HepG2 (cell line): ENCODE data around the gene NAA38. TPM values are rescaled to one million over a fixed set of nuclear protein-coding genes. Genes with fewer than 3 reads are reported as not detected.

ENCODE experiments used
- EHMT2 ChIP-seq: fragments of 200-600 bp; sonication (generic); IDR thresholded peaks from 2 replicates; pipeline ENCODE4 v1.7.0; 2017; ENCODE audit warnings: antibody characterized with exemption, low read depth, low read length, borderline replicate concordance
- GATAD2A ChIP-seq: IDR thresholded peaks from 2 replicates; pipeline ENCODE4 v1.6.1; 2016
- GZF1 ChIP-seq: sonication (generic); formaldehyde crosslinking; IDR thresholded peaks from 2 replicates; pipeline ENCODE4 v1.5.1; 2020; ENCODE audit warnings: mild to moderate bottlenecking, missing genetic modification reagents
- ISL2 ChIP-seq: sonication (generic); formaldehyde crosslinking; IDR thresholded peaks from 2 replicates; pipeline ENCODE4 v1.5.0; 2020; ENCODE audit warnings: missing genetic modification reagents
- KLF11 ChIP-seq: IDR thresholded peaks from 2 replicates; pipeline ENCODE4 v1.6.1; 2016; ENCODE audit warnings: missing compliant biosample characterization
- KLF6 ChIP-seq: IDR thresholded peaks from 2 replicates; pipeline ENCODE4 v1.8.0; 2016; ENCODE audit warnings: missing biosample characterization, missing genetic modification reagents
- SNAI1 ChIP-seq: sonication (generic); formaldehyde crosslinking; IDR thresholded peaks from 2 replicates; pipeline ENCODE4 v1.5.0; 2020; ENCODE audit warnings: mild to moderate bottlenecking, missing genetic modification reagents, borderline replicate concordance
- ZFYVE20 ChIP-seq: sonication (generic); formaldehyde crosslinking; IDR thresholded peaks from 2 replicates; pipeline ENCODE4 v1.8.0; 2023; ENCODE audit warnings: low read depth, mild to moderate bottlenecking, moderate library complexity, missing genetic modification reagents, borderline replicate concordance
- ZNF138 ChIP-seq: sonication (generic); formaldehyde crosslinking; IDR thresholded peaks from 2 replicates; pipeline ENCODE4 v1.5.0; 2020; ENCODE audit warnings: mild to moderate bottlenecking, low read depth, missing genetic modification reagents
- ZNF263 ChIP-seq: sonication (generic); formaldehyde crosslinking; IDR thresholded peaks from 2 replicates; pipeline ENCODE4 v1.4.0; 2020; ENCODE audit warnings: missing genetic modification reagents
- ZNF343 ChIP-seq: sonication (generic); formaldehyde crosslinking; IDR thresholded peaks from 2 replicates; pipeline ENCODE4 v1.4.0; 2020; ENCODE audit warnings: mild to moderate bottlenecking, missing genetic modification reagents
- ZNF44 ChIP-seq: sonication (generic); formaldehyde crosslinking; IDR thresholded peaks from 2 replicates; pipeline ENCODE4 v1.5.1; 2020; ENCODE audit warnings: mild to moderate bottlenecking, missing genetic modification reagents
- ZNF484 ChIP-seq: sonication (generic); formaldehyde crosslinking; IDR thresholded peaks from 2 replicates; pipeline ENCODE4 v1.5.1; 2020; ENCODE audit warnings: mild to moderate bottlenecking, low read depth, missing genetic modification reagents, borderline replicate concordance
- ZNF530 ChIP-seq: sonication (generic); formaldehyde crosslinking; IDR thresholded peaks from 2 replicates; pipeline ENCODE4 v1.5.0; 2020; ENCODE audit warnings: low read depth, mild to moderate bottlenecking, missing genetic modification reagents
- ZNF570 ChIP-seq: sonication (generic); formaldehyde crosslinking; IDR thresholded peaks from 2 replicates; pipeline ENCODE4 v1.4.0; 2020; ENCODE audit warnings: mild to moderate bottlenecking, missing genetic modification reagents, borderline replicate concordance
- ZNF703 ChIP-seq: sonication (generic); formaldehyde crosslinking; IDR thresholded peaks from 2 replicates; pipeline ENCODE4 v1.5.1; 2020; ENCODE audit warnings: missing genetic modification reagents, mild to moderate bottlenecking, moderate library complexity, borderline replicate concordance
- ZNF772 ChIP-seq: sonication (generic); formaldehyde crosslinking; IDR thresholded peaks from 2 replicates; pipeline ENCODE4 v1.5.0; 2020; ENCODE audit warnings: mild to moderate bottlenecking, missing genetic modification reagents
- ZNF850 ChIP-seq: sonication (generic); formaldehyde crosslinking; conservative IDR thresholded peaks from 2 replicates; pipeline ENCODE4 v1.9.0; 2021; ENCODE audit warnings: mild to moderate bottlenecking, missing genetic modification reagents
- ZSCAN9 ChIP-seq: IDR thresholded peaks from 2 replicates; pipeline ENCODE4 v1.6.1; 2016; ENCODE audit warnings: borderline replicate concordance
- polyA plus RNA-seq, 8 experiments: library from polyadenylated mRNA; depleted of rRNA in 3 of 8; stranded (reverse) in 7 of 8; unstranded in 1 of 8; fragments of >200 nt; fragmentation: Illumina TruSeq in 4 of 8; extraction: Trizol in 4 of 8; gene quantifications; 2 replicates each; pipeline versions ENCODE4 v1.2.1 to v1.2.3, GENCODE V29; 2011 to 2016; ENCODE audit warnings: low read depth in 4 of 8, missing spikeins in 1 of 8, mixed read lengths in 1 of 8; ENCODE audit not compliant: insufficient read depth in 1 of 8
- total RNA-seq, 5 experiments: library from RNA; depleted of rRNA; stranded (reverse); fragments of >200 nt; fragmentation: Illumina TruSeq; extraction: Trizol; gene quantifications; 2 replicates each; pipeline ENCODE4 v1.2.3, GENCODE V29; 2016; ENCODE audit warnings: low read depth in 1 of 5
- TF ChIP-seq, protein P1 (sequence below), 2 experiments: IDR thresholded peaks; 2 replicates each; pipeline ENCODE4 v1.6.1; 2011 to 2012; ENCODE audit warnings: low read length in 2 of 2, borderline replicate concordance in 1 of 2, low read depth in 1 of 2, mild to moderate bottlenecking in 1 of 2, moderate library complexity in 1 of 2
- TF ChIP-seq, protein P2 (sequence below): sonication (generic); formaldehyde crosslinking; IDR thresholded peaks from 2 replicates; pipeline ENCODE4 v1.8.1; 2023; ENCODE audit warnings: mild to moderate bottlenecking, inconsistent platforms, moderate library complexity, missing genetic modification reagents, borderline replicate concordance
- TF ChIP-seq, protein P3 (sequence below): IDR thresholded peaks from 2 replicates; pipeline ENCODE4 v1.6.1; 2016
- TF ChIP-seq, protein P4 (sequence below): sonication (generic); formaldehyde crosslinking; IDR thresholded peaks from 2 replicates; pipeline ENCODE4 v1.4.0; 2020; ENCODE audit warnings: low read depth, mild to moderate bottlenecking, missing genetic modification reagents

The NAA38 gene
- total and polyA plus RNA-seq, 2 of the 13 experiments (the other 11 are each of a cell fraction or from before 2014, with no cell fraction given) = 46.9 to 91.6 TPM

DNA sequence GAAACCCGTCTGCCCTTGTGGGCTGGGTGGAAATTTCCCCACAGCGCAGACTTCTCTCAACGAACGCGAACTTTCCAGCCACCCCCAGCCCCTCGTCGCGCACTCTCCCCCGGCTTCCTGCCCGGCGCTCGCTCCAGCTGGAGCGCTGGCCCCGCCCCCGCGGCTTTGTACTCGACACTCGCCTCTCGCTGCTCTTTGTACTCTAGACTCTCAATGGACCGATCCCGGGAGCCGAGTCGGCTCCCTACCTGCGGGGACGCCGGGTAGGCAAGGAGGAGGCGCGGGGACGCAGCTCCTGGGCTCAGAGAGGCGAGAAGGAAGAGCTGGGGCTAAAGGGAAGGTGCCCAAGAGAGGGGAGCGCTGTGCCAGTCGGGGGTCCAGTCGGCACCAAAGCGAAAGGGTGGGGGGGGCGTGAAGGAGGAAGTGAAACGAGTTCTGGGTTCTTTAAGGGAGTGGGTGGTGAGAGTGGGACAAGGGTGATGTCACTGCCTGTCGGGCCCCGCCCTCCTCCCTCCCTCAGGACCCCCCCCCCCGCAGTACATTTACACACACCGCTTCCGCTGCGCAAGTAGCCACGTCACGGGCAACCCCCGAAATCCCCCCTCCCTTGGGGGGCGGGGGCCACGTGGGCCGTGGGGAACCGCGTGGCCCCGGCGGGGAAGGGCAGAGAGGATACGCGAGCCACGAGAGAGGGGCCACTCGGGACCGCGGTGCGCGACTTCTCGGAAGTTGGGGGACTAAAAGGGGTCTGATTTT is 13.6 kb downstream of the NAA38 start (continued):
- TF ChIP-seq, protein P1, sequence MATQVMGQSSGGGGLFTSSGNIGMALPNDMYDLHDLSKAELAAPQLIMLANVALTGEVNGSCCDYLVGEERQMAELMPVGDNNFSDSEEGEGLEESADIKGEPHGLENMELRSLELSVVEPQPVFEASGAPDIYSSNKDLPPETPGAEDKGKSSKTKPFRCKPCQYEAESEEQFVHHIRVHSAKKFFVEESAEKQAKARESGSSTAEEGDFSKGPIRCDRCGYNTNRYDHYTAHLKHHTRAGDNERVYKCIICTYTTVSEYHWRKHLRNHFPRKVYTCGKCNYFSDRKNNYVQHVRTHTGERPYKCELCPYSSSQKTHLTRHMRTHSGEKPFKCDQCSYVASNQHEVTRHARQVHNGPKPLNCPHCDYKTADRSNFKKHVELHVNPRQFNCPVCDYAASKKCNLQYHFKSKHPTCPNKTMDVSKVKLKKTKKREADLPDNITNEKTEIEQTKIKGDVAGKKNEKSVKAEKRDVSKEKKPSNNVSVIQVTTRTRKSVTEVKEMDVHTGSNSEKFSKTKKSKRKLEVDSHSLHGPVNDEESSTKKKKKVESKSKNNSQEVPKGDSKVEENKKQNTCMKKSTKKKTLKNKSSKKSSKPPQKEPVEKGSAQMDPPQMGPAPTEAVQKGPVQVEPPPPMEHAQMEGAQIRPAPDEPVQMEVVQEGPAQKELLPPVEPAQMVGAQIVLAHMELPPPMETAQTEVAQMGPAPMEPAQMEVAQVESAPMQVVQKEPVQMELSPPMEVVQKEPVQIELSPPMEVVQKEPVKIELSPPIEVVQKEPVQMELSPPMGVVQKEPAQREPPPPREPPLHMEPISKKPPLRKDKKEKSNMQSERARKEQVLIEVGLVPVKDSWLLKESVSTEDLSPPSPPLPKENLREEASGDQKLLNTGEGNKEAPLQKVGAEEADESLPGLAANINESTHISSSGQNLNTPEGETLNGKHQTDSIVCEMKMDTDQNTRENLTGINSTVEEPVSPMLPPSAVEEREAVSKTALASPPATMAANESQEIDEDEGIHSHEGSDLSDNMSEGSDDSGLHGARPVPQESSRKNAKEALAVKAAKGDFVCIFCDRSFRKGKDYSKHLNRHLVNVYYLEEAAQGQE (IDR thresholded peaks at IDR 0.05; ENCODE audit: borderline replicate concordance in 1 of 2, low read depth in 1 of 2, low read length in 2 of 2) = 0 out of 4 replicates have a peak, but pooled peaks of 1 of the 2 experiments have one; percentile 16
- TF ChIP-seq ISL2 (CRISPR knock-in tag) (no peak; the same call in 1 of the 2 replicates), ZNF138 (CRISPR knock-in tag) (no peak), ZNF530 (CRISPR knock-in tag) (no peak), ZNF263 (no peak; the same call in 1 of the 2 replicates), ZNF772 (CRISPR knock-in tag) (no peak; the same call in 1 of the 2 replicates), GATAD2A (CRISPR knock-in tag) (no peak), KLF11 (CRISPR knock-in tag) (no peak), ZNF484 (CRISPR knock-in tag) (no peak), ZNF570 (CRISPR knock-in tag) (no peak), ZNF850 (no peak), ZNF44 (CRISPR knock-in tag) (no peak), SNAI1 (CRISPR knock-in tag) (no peak), ZSCAN9 (CRISPR knock-in tag) (no peak), KLF6 (CRISPR knock-in tag) (no peak), EHMT2 (no peak), ZNF343 (0 out of 2 replicates have a peak, but pooled peaks have one; percentile 32), GZF1 (CRISPR knock-in tag) (no peak), ZFYVE20 (CRISPR knock-in tag) (no peak), ZNF703 (no peak)
- TF ChIP-seq, protein P2, sequence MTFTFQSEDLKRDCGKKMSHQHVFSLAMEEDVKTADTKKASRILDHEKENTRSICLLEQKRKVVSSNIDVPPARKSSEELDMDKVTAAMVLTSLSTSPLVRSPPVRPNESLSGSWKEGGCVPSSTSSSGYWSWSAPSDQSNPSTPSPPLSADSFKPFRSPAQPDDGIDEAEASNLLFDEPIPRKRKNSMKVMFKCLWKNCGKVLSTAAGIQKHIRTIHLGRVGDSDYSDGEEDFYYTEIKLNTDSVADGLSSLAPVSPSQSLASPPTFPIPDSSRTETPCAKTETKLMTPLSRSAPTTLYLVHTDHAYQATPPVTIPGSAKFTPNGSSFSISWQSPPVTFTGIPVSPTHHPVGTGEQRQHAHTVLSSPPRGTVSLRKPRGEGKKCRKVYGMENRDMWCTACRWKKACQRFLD (CRISPR knock-in tag) = no peak
- TF ChIP-seq, protein P3, sequence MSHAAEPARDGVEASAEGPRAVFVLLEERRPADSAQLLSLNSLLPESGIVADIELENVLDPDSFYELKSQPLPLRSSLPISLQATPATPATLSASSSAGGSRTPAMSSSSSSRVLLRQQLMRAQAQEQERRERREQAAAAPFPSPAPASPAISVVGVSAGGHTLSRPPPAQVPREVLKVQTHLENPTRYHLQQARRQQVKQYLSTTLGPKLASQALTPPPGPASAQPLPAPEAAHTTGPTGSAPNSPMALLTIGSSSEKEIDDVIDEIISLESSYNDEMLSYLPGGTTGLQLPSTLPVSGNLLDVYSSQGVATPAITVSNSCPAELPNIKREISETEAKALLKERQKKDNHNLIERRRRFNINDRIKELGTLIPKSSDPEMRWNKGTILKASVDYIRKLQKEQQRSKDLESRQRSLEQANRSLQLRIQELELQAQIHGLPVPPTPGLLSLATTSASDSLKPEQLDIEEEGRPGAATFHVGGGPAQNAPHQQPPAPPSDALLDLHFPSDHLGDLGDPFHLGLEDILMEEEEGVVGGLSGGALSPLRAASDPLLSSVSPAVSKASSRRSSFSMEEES = no peak
- TF ChIP-seq, protein P4, sequence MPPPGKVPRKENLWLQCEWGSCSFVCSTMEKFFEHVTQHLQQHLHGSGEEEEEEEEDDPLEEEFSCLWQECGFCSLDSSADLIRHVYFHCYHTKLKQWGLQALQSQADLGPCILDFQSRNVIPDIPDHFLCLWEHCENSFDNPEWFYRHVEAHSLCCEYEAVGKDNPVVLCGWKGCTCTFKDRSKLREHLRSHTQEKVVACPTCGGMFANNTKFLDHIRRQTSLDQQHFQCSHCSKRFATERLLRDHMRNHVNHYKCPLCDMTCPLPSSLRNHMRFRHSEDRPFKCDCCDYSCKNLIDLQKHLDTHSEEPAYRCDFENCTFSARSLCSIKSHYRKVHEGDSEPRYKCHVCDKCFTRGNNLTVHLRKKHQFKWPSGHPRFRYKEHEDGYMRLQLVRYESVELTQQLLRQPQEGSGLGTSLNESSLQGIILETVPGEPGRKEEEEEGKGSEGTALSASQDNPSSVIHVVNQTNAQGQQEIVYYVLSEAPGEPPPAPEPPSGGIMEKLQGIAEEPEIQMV (CRISPR knock-in tag) = no peak
